Myocyte (in vitro differentiated cells): Measurements from ENCODE around the gene PTMA. TPM values are rescaled to one million over a fixed set of nuclear protein-coding genes. Genes with fewer than 3 reads are reported as not detected.
"Not testable (repeated sequence)": the region's sequence is repeated elsewhere in the genome, so short reads cannot be mapped to it uniquely, and the experiment has no call there.

Source experiments
- DNase-seq: peaks from one replicate; pipeline ENCODE4 v3.0.0-alpha.2; 2012; ENCODE audit warnings: low read depth
- total RNA-seq: library from RNA; depleted of rRNA; stranded (reverse); fragments of >200 nt; gene quantifications from 2 replicates; pipeline ENCODE4 v1.2.3, GENCODE V29; 2014

PTMA gene
- total RNA-seq, 1 donor from 2014 or later = 313 TPM

GRCh38 chr2:231714639-231715498, 6.5 kb downstream of the PTMA start:
- DNase-seq = peak; percentile 76

- no peak for DNase-seq
Observed at GRCh38 chr2:231715499-231715837, 7.1 kb downstream of the PTMA start.

GRCh38 chr2:231715988-231716616, 7.8 kb downstream of the PTMA start:
- peak; percentile 20 for DNase-seq

- DNase-seq = peak; percentile 90
Observed at GRCh38 chr2:231716666-231717280, 8.4 kb downstream of the PTMA start.

GRCh38 chr2:231717281-231718171, 9.2 kb downstream of the PTMA start:
- peak; percentile 65 for DNase-seq

- no peak for DNase-seq
Observed at GRCh38 chr2:231718799-231719198, 10.5 kb downstream of the PTMA start.

GRCh38 chr2:231720292-231720986, 12.1 kb downstream of the PTMA start:
- no peak for DNase-seq

GRCh38 chr2:231720987-231721966, 13.0 kb downstream of the PTMA start:
- DNase-seq = peak; percentile 92

GRCh38 chr2:231722721-231723307, 14.5 kb downstream of the PTMA start:
- DNase-seq = no peak

GRCh38 chr2:231725476-231725875, 17.2 kb downstream of the PTMA start:
- no peak for DNase-seq

GRCh38 chr2:231726276-231726675, 18.0 kb downstream of the PTMA start:
- no peak for DNase-seq

GRCh38 chr2:231727621-231728020, 19.3 kb downstream of the PTMA start:
- DNase-seq = no peak

GRCh38 chr2:231732604-231733003, 24.3 kb downstream of the PTMA start:
- DNase-seq = no peak

- no peak for DNase-seq
Observed at GRCh38 chr2:231737761-231738160, 29.4 kb downstream of the PTMA start.

- no peak for DNase-seq
Observed at GRCh38 chr2:231743376-231744116, 35.2 kb downstream of the PTMA start.

GRCh38 chr2:231745303-231746038, 37.1 kb downstream of the PTMA start:
- no peak for DNase-seq

- DNase-seq = not testable (repeated sequence)
Observed at GRCh38 chr2:231748153-231748896, 40.0 kb downstream of the PTMA start.
